H9 (cell line): ENCODE results near the gene TASOR2. TPM values are rescaled to one million over a fixed set of nuclear protein-coding genes. Genes with fewer than 3 reads are reported as not detected.
A peak's percentile ranks its signal among the peaks of the same experiment; 100 is the strongest.

Experiments used
- DNase-seq: peaks from one replicate; pipeline ENCODE4 v3.0.0-alpha.2; 2017
- H2AFZ ChIP-seq: one replicate; pipeline ENCODE4 v1.6.1; 2013; ENCODE audit warnings: mild to moderate bottlenecking, low read length, control low read depth, moderate library complexity
- H2AK5ac ChIP-seq: 2 replicates; pipeline ENCODE4 v1.6.1; 2013; ENCODE audit warnings: low read length, control low read depth, mixed read lengths; ENCODE audit not compliant: insufficient read length
- H2BK120ac ChIP-seq: one replicate; pipeline ENCODE4 v1.6.1; 2013; ENCODE audit warnings: low read depth, mild to moderate bottlenecking, low read length, control low read depth, inconsistent platforms; ENCODE audit not compliant: poor library complexity, severe bottlenecking
- H2BK12ac ChIP-seq: 2 replicates; pipeline ENCODE4 v1.6.1; 2013; ENCODE audit warnings: low read length, control low read depth, mixed read lengths, low read depth; ENCODE audit not compliant: insufficient read length
- H2BK15ac ChIP-seq: 2 replicates; pipeline ENCODE4 v1.6.1; 2013; ENCODE audit warnings: low read depth, low read length, control low read depth
- H2BK20ac ChIP-seq: one replicate; pipeline ENCODE4 v1.6.1; 2013; ENCODE audit warnings: low read depth, mild to moderate bottlenecking, low read length, control low read depth, inconsistent platforms; ENCODE audit not compliant: poor library complexity, severe bottlenecking
- H2BK5ac ChIP-seq: 2 replicates; pipeline ENCODE4 v1.6.1; 2013; ENCODE audit warnings: low read length, control low read depth, mixed read lengths; ENCODE audit not compliant: insufficient read length
- H3K14ac ChIP-seq: 2 replicates; pipeline ENCODE4 v1.6.1; 2013; ENCODE audit warnings: low read length, control low read depth; ENCODE audit not compliant: insufficient read depth
- H3K18ac ChIP-seq: 2 replicates; pipeline ENCODE4 v1.6.1; 2013; ENCODE audit warnings: low read depth, mild to moderate bottlenecking, mixed read lengths, low read length, control low read depth; ENCODE audit not compliant: insufficient read length
- H3K23ac ChIP-seq: 2 replicates; pipeline ENCODE4 v1.6.1; 2013; ENCODE audit warnings: low read length, control low read depth, mixed read lengths, low read depth; ENCODE audit not compliant: insufficient read length
- H3K23me2 ChIP-seq: 2 replicates; pipeline ENCODE4 v1.6.1; 2013; ENCODE audit warnings: low read depth, mild to moderate bottlenecking, mixed read lengths, low read length, control low read depth; ENCODE audit not compliant: insufficient read length, poor library complexity, severe bottlenecking
- H3K27ac ChIP-seq: 2 replicates; pipeline ENCODE4 v1.5.1; 2013; ENCODE audit warnings: low read length, control low read depth, mixed read lengths, low read depth; ENCODE audit not compliant: insufficient read length
- H3K27me3 ChIP-seq: 2 replicates; pipeline ENCODE4 v1.6.1; 2013; ENCODE audit warnings: low read length, control low read depth, inconsistent platforms; ENCODE audit not compliant: insufficient read depth
- H3K4ac ChIP-seq: 2 replicates; pipeline ENCODE4 v1.6.1; 2013; ENCODE audit warnings: low read depth, mild to moderate bottlenecking, control low read depth, inconsistent platforms, low read length, moderate library complexity
- H3K4me1 ChIP-seq: 2 replicates; pipeline ENCODE4 v1.6.1; 2013; ENCODE audit warnings: low read length, control low read depth, inconsistent platforms; ENCODE audit not compliant: insufficient read depth
- H3K4me2 ChIP-seq: 2 replicates; pipeline ENCODE4 v1.6.1; 2013; ENCODE audit warnings: low read length, control low read depth, mixed read lengths; ENCODE audit not compliant: insufficient read length, insufficient read depth
- H3K56ac ChIP-seq: 2 replicates; pipeline ENCODE4 v1.6.1; 2013; ENCODE audit warnings: low read depth, mild to moderate bottlenecking, mixed read lengths, low read length, control low read depth; ENCODE audit not compliant: insufficient read length
- H3K79me1 ChIP-seq: 2 replicates; pipeline ENCODE4 v1.6.1; 2013; ENCODE audit warnings: low read depth, mild to moderate bottlenecking, moderate library complexity, low read length, control low read depth, inconsistent platforms; ENCODE audit not compliant: insufficient read depth, poor library complexity, severe bottlenecking
- H3K79me2 ChIP-seq: 2 replicates; pipeline ENCODE4 v1.6.1; 2013; ENCODE audit warnings: low read length, control low read depth, inconsistent platforms; ENCODE audit not compliant: insufficient read depth
- H3K9ac ChIP-seq: 2 replicates; pipeline ENCODE4 v1.6.1; 2013; ENCODE audit warnings: low read length, control low read depth, mixed read lengths; ENCODE audit not compliant: insufficient read length; ENCODE audit errors: extremely low read depth
- H3K9me3 ChIP-seq: one replicate; pipeline ENCODE4 v1.6.1; 2013; ENCODE audit warnings: low read depth, low read length, inconsistent platforms; ENCODE audit not compliant: control insufficient read depth
- H3T11ph ChIP-seq: one replicate; pipeline ENCODE4 v1.6.1; 2013; ENCODE audit warnings: mild to moderate bottlenecking, low read length, control low read depth, inconsistent platforms
- H4K20me1 ChIP-seq: one replicate; pipeline ENCODE4 v1.6.1; 2013; ENCODE audit not compliant: control insufficient read depth, insufficient read length, insufficient read depth
- H4K5ac ChIP-seq: 2 replicates; pipeline ENCODE4 v1.6.1; 2013; ENCODE audit warnings: low read depth, mild to moderate bottlenecking, mixed read lengths, low read length, control low read depth; ENCODE audit not compliant: insufficient read length
- H4K8ac ChIP-seq: replicated peaks from 2 replicates; pipeline ENCODE4 v1.6.1; 2013; ENCODE audit warnings: low read length, control low read depth, mixed read lengths, low read depth; ENCODE audit not compliant: insufficient read length
- H4K91ac ChIP-seq: 2 replicates; pipeline ENCODE4 v1.6.1; 2013; ENCODE audit warnings: low read depth, mild to moderate bottlenecking, moderate library complexity, mixed read lengths, low read length, control low read depth; ENCODE audit not compliant: insufficient read length
- H3K27ac Mint-ChIP-seq, 3 experiments: 2 replicates in 2 of 3; 3 replicates in 1 of 3; pipeline ENCODE4 v1.8.0; 2020 to 2021; ENCODE audit warnings: mixed read lengths in 3 of 3, mild to moderate bottlenecking in 1 of 3, moderate library complexity in 1 of 3
- H3K27me3 Mint-ChIP-seq: 2 replicates; pipeline ENCODE4 v1.8.0; 2021; ENCODE audit warnings: low read depth, mild to moderate bottlenecking, moderate library complexity, mixed read lengths
- H3K36me3 Mint-ChIP-seq, 3 experiments: 2 replicates in 2 of 3; 3 replicates in 1 of 3; pipeline ENCODE4 v1.8.0; 2020 to 2021; ENCODE audit warnings: low read depth in 3 of 3, mixed read lengths in 3 of 3; ENCODE audit not compliant: insufficient read depth in 1 of 3
- H3K4me1 Mint-ChIP-seq, 2 experiments: 2 replicates each; pipeline ENCODE4 v1.8.0; 2020; ENCODE audit warnings: mixed read lengths in 2 of 2
- H3K4me3 Mint-ChIP-seq, 2 experiments: 2 replicates in 1 of 2; 3 replicates in 1 of 2; pipeline ENCODE4 v1.8.0; 2020 to 2021; ENCODE audit warnings: mild to moderate bottlenecking in 2 of 2, mixed read lengths in 2 of 2, moderate library complexity in 1 of 2
- H3K9me3 Mint-ChIP-seq, 2 experiments: 2 replicates in 1 of 2; 3 replicates in 1 of 2; pipeline ENCODE4 v1.8.0; 2020; ENCODE audit warnings: mild to moderate bottlenecking in 2 of 2, mixed read lengths in 2 of 2, moderate library complexity in 1 of 2
- CTCF ChIP-seq: fragments of 200-600 bp; sonication (generic); conservative IDR thresholded peaks from 3 replicates; pipeline ENCODE4 v1.8.0; 2021; ENCODE audit warnings: antibody characterized with exemption, mild to moderate bottlenecking
- WGBS: extraction: QIAGEN DNeasy Blood & Tissue Kit; methylation state at CpG from one replicate; pipeline ENCODE4 v1.1.7; 2013; ENCODE audit warnings: missing lambda C conversion rate, low lambda C conversion rate, mixed read lengths; ENCODE audit not compliant: insufficient read length; ENCODE audit errors: extremely low coverage; 5-methylcytosine and 5-hydroxymethylcytosine counted together
- total RNA-seq: library from RNA; stranded (reverse); gene quantifications from 2 replicates; pipeline ENCODE4 v1.2.1, GENCODE V29; 2021

TASOR2 gene
- total RNA-seq, 1 experiment from 2014 or later: 64.5 TPM

GRCh38 chr10:5665373-5666007, 19.1 kb upstream of the TASOR2 start:
- Histone ChIP-seq H4K5ac (no peak overlapping the region), H3K27me3 (no peaks in the 10 kb centered on the region), H2BK15ac (no peak overlapping the region), H2BK20ac (no peak overlapping the region), H3K4ac (no peak overlapping the region), H4K8ac (no peak overlapping the region), H3K9me3 (no peaks in the 10 kb centered on the region), H2AK5ac (no peak overlapping the region), H3K4me1 (peaks cover 10% of the 10 kb centered on the region; the same call in 1 of the 2 replicates), H2BK5ac (no peak overlapping the region), H3K56ac (no peak overlapping the region), H2AFZ (no peak overlapping the region), H3K9ac (peak overlapping the region; percentile 48), H3K79me2 (no peaks in the 10 kb centered on the region), H3T11ph (no peak overlapping the region), H4K20me1 (no peaks in the 10 kb centered on the region), H3K79me1 (no peaks in the 10 kb centered on the region), H2BK120ac (no peak overlapping the region), H3K23me2 (peaks cover 4% of the 10 kb centered on the region), H4K91ac (no peak overlapping the region), H3K4me2 (peak overlapping the region; percentile 75), H3K18ac (no peak overlapping the region), H3K14ac (no peak overlapping the region; the same call in 1 of the 2 replicates), H3K23ac (no peak overlapping the region), H2BK12ac (no peak overlapping the region), H3K27ac (no peak overlapping the region)
- WGBS: no CpG with 5 or more reads among the region's 9 CpGs
- DNase-seq: no peak
- TF ChIP-seq CTCF: no peak
- Mint-ChIP-seq H3K27me3 (peaks cover 7% of the 10 kb centered on the region), H3K4me3 (peak overlapping the region; percentile 79 to 95), H3K27ac (peak overlapping the region in 1 of 3 experiments; percentile 57; a peak in 1 of 7 replicates), H3K36me3 (no peaks in the 10 kb centered on the region; a peak in 1 of 7 replicates), H3K9me3 (no peaks in the 10 kb centered on the region), H3K4me1 (peaks cover 29 to 40% of the 10 kb centered on the region in 2 experiments)
